Cardiac septum (tissue), 1 donor: ENCODE data around the gene CELF3. TPM values are rescaled to one million over a fixed set of nuclear protein-coding genes. Genes with fewer than 3 reads are reported as not detected.

Source experiments
- DNase-seq: peaks from one replicate; pipeline ENCODE4 v3.0.0-alpha.2; 2020; ENCODE audit warnings: low spot score
- intact Hi-C: fragments of 100-400 bp; cut with DNase I; formaldehyde crosslinking; loops from one replicate; pipeline ENCODE4 v1.14.0; 2022
- long read RNA-seq: library from polyadenylated mRNA; unstranded; transcript quantifications from one replicate; pipeline ENCODE4 v2.0.0, GENCODE V29; 2021
- total RNA-seq: library from RNA; stranded (reverse); fragmentation: NEBNext Ultra II Directional; extraction: Animal tissue kit (Norgen Biotek cat#: 25700); gene quantifications from one replicate; pipeline ENCODE4 v1.2.1, GENCODE V29; 2021
- donor health status: DM: no; HTN: no; CAD: no.

CELF3 gene
- total RNA-seq: not detected
- long read RNA-seq: 0 reads

DNA sequence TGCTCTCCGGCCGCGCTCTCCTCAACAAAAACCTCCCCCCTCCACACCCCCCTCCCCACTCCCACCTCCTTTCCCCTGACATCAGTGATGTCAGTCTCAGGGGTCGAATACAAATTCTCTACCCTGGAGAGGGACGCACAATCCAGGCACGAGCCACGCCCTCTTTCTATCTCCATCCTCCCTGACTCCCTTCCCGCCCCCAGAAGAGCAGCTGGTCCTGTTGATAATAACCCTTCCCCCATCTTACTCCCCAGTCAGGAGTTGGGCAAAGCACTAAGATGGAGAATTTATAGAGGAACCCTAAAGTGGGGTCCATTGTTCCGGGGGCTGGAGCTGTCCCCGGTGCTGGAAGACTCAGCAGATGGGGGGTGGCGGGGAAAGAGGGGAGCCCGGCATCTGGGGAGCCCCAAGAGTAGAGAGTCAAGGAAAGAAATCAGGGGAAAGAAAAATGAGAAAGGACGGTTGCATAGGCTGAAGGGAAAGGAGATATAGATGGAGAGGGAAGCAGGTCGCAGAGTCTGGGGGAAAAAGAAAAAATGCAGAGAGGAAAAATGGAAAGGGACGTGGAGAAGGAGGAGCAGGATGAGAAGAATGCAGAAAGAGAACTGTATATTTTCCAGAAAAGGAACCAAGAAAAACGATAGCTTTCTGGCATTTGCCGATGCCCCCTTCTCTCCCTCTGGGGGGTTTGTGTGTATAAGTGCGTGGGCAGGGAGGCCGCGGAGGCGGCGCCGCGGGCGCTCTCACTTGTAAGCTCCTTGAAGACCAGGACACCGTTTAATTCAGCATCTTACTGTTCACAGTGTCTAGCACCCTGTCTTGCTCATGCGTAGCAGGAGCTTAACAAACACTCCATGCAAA, at the start of gene CELF3:
TSS of gene CELF3 (minus strand) at position 33 of the 861 bp plus-strand sequence. CDS start 783 bp downstream, outside the sequence.
- intact Hi-C loops: no loop called here
- DNase-seq: no peak

DNA sequence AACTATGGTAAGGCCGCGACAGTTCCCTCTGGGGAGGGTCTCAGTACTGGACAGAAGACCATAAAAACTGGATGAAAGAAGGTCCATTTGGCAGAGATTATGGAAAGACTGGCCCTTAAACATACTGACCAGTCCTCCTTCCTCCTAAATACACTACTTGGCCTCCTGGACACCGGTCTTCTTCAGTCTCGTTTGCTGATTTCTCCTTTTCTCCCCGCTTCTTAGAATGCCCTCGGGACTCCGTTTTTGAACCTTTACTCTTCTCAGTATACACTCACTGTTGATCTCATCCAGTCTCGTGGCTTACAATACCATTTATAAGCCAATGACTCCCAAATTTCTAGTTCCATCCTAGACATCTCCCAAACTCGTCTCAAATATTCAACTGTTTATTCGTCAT, 47.4 kb upstream of the CELF3 start:
- no peak for DNase-seq
- intact Hi-C loops: loop anchor here (5.0 kb wide), 1 partner anchor 68 kb away; the partner anchor contains the start of gene RORC

GRCh38 chr1:151762941-151763921, 46.6 kb upstream of the CELF3 start, which contains the start of gene MRPL9:
TSS of gene MRPL9 (minus strand) at chr1:151763496. CDS start at chr1:151763479, 17 bp downstream.
- DNase-seq: peak; percentile 92
- intact Hi-C loops: loop anchor here (5.0 kb wide), 1 partner anchor 69 kb away; the partner anchor contains the start of gene RORC

- intact Hi-C loops: loop anchor here (5.0 kb wide), 1 partner anchor 72 kb away; the partner anchor contains the start of gene RORC
- no peak for DNase-seq
These were observed 44.2 kb upstream of the CELF3 start for GRCh38 chr1:151760597-151761385.

DNA sequence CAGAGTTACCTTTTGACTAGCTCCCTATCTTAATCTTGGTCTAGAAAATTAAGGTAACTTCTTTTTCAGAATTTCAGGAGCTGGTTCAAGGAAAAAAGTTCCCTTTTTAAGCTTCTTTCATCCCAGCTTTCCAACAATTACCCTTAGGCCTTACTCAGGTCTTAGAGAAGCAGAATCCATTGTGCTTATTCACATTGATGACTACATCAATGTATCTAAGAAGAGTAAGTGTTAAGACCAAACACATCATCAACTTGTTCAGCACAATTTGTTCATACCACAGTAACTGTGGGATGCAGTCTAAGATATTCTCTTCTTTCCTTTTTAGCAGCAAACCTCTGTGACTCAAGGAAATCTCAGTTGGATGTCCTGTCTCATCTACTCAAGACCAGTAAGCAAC, 42.6 kb upstream of the CELF3 start:
- intact Hi-C loops: no loop called here
- DNase-seq: no peak

GRCh38 chr1:151756291-151756690, 39.7 kb upstream of the CELF3 start:
- no peak for DNase-seq
- intact Hi-C loops: no loop called here

DNA sequence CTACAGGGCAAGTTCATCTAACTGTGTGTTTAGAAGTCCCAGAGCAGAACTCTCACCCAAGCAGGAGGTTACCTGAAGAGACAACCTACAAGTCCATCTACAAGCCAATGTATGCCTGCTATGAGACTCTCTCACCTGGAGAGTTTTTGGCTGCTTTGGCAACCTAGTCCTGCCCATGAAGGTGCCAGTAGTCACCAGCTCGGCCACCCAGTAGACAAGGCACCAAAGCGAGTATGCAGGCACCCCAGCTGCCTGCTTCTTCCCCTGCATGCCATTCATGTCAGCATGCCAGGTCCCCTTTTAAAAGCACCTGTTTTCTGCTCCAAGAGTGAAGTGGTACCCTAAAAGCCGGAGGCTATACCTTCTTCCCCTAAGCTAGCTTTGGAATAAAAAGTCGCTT, 24.9 kb upstream of the CELF3 start:
- intact Hi-C loops: no loop called here
- peak; percentile 46 for DNase-seq

DNA sequence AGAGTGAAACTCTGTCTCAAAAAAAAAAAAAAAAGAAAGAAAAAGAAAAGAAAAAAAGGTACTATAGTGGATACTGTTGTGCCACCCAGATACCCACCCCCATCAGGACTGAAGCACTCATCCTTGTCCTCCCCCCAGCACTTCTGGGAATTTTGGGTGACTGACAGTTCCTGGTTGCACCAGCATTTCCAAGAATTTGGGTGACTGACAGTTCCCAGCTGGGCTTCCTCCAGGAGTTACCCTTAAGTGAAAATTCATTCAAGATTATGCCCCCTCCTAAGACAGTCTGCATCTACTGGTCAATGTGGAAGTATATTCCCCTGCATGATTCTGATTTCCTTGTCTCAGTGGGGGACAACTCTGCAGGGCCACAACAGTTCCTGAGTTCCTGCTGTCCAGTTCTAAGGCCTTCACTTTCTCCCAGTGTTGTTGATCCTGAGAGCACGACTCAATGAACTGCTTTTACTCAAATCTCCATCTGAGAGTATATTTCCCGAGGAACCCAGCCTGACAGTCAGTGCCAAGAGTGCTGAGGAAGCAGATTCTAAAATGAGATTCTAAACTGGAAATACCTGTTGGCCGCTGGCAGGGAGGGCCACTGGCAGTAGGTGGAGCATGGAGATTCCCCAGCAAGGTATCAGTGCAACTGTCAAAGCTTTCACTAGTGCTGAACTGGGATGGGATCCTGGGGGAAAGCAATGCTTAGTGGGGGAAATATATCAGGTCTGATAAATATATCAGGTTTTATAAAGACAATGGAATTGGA, 23.2 kb upstream of the CELF3 start:
- DNase-seq: peak; percentile 53
- intact Hi-C loops: loop anchor here (5.0 to 10.0 kb wide), 2 partner anchors 95 to 297 kb away; partner anchors contain the start of genes C2CD4D and RORC

- DNase-seq: peak; percentile 24
- intact Hi-C loops: loop anchor here (5.0 to 10.0 kb wide), 2 partner anchors 97 to 295 kb away; partner anchors contain the start of genes C2CD4D and RORC
These were observed 20.9 kb upstream of the CELF3 start for GRCh38 chr1:151737479-151737878.

DNA sequence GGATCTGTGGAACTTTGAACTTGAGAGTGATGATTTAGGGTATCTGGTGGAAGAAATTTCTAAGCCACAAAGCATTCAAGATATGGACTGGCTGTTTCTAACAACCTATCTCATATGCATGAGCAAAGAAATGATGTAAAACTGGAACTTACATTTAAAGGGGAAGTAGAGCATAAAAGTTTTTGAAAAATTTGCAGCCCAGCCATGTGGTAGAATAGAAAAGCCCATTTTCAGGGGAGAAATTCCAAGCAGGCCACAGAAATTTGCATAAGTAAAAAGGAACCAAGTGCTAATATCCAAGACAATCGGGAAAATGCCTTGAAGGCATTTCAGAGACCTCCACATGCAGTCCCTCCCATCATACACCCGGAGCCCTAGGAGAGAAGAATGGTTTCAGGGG, 20.4 kb upstream of the CELF3 start:
- intact Hi-C loops: loop anchor here (5.0 to 10.0 kb wide), 2 partner anchors 98 to 295 kb away; partner anchors contain the start of genes C2CD4D and RORC
- no peak for DNase-seq

GRCh38 chr1:151733995-151734394, 17.4 kb upstream of the CELF3 start:
- peak; percentile 31 for DNase-seq

DNA sequence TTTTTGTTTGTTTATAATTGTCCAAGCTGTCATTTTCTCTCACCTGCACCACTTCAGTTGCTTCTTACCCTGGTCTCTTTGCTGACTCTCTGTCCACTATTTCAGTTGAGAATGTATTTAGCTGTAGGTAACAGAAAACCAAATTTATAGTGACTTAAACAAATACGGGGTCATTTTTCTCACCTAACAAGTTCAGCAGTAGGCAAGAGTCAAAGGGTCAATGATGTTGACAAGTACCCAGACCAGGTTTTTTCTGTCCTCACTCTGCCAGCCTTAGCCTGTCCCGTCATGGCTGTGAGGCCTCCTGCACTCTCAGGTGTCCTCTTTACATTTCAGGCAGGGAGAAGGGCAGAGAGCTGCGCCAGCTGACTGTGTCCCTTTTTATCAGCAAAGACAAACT, 16.5 kb upstream of the CELF3 start:
- DNase-seq: peak; percentile 29

More at GRCh38 chr1:151733995-151734394, 17.4 kb upstream of the CELF3 start:
- intact Hi-C loops: loop anchor here (2.0 to 10.0 kb wide), 2 partner anchors 101 to 139 kb away; partner anchors contain the start of genes C2CD4D and RORC

DNA sequence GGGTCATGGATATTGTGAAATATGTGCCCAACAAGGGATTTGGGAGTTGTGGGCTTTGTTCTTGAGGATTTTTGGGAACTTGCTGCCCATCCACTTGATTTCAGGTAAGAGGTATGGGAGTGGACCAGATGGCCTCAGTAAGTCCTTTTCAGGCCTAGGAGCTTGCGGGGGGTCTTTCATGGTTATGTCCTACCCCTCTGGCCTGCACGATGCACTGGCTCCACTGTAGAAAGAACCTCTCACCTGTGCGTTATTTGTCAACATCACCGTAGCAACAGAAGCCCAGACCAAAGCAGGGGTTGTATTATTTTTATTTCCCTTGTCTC, 13.3 kb upstream of the CELF3 start:
- intact Hi-C loops: loop anchor here (5.0 to 10.0 kb wide), 2 partner anchors 105 to 118 kb away; partner anchors contain the start of genes C2CD4D, RORC and SNX27

More for the DNA sequence above, 16.5 kb upstream of the CELF3 start:
- intact Hi-C loops: loop anchor here (10.0 kb wide), 1 partner anchor 102 kb away; the partner anchor contains the start of genes C2CD4D and RORC

DNA sequence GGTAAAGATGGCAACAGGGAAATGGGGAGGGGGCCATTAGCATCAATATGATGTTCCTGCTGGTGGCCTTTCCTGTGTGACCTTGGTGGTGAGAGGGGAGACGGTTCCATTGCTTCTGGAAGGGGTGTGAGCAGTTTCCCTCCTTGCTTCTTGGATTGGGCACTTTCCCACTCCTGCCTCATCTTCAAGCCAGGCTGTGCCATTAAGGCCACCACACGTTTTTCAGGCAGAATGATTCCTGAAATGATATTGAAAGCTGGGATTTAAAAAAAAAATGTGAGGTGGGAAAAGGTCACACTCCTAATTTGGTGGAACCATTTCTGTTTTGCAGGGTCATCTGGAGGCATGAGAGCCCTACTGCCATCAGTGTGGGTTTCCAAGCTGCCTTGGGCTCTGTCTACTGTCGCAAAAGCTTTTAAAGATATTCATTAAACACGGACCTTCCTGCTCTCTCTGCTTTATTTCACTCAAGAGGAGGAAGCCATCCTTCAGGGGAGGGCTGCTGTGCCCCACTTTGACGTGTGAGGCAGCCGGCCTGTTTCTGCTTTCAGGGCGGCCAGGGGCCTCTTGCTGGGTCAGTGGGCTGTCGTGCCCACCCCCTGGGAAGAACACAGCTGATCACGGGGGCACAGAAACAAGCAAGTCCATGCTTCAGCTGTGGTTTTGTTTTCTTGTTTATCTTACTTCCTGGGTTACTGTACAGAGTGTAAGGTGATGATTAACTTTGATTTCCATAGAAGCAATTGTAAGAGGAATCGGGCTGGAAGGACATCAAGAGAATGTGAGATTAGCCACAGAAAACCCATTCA, 12.8 kb upstream of the CELF3 start:
- intact Hi-C loops: loop anchor here (5.0 kb wide), 1 partner anchor 117 kb away; the partner anchor contains the start of gene SNX27
- DNase-seq: peak; percentile 5

More for the DNA sequence above, 13.3 kb upstream of the CELF3 start:
- DNase-seq: no peak

GRCh38 chr1:151728151-151729054, 11.8 kb upstream of the CELF3 start:
- intact Hi-C loops: loop anchor here (5.0 kb wide), 1 partner anchor 116 kb away; the partner anchor contains the start of gene SNX27
- DNase-seq: peak; percentile 70
